WTC11 (cell line): Measurements from ENCODE around the gene SH3PXD2A. TPM values are rescaled to one million over a fixed set of nuclear protein-coding genes. Genes with fewer than 3 reads are reported as not detected.

ENCODE experiments used
- ATAC-seq: fragments of 200-7000 bp; cut with Tn5 transposase; 2 replicates; pipeline ENCODE4 v1.10.0; 2021; ENCODE audit warnings: mild to moderate bottlenecking, moderate library complexity
- CTCF ChIA-PET: fragments of 300-600 bp; sonication (Branson Sonifier 250); formaldehyde crosslinking; loops from one replicate; lab custom pipeline; 2021; ENCODE audit warnings: antibody characterized with exemption; lab: Charles Lee
- POLR2A ChIA-PET: fragments of 350-600 bp; sonication (Branson Sonifier 250); formaldehyde crosslinking; loops from one replicate; lab custom pipeline; 2021; ENCODE audit warnings: antibody characterized with exemption; lab: Charles Lee
- DNase-seq: peaks from one replicate; pipeline ENCODE4 v3.0.0; 2021; ENCODE audit warnings: low spot score
- H3K27ac Mint-ChIP-seq: 2 replicates; pipeline ENCODE4 v1.8.0; 2021; ENCODE audit warnings: mixed read lengths
- H3K27me3 Mint-ChIP-seq: 2 replicates; pipeline ENCODE4 v1.8.0; 2021; ENCODE audit warnings: low read depth, mild to moderate bottlenecking, moderate library complexity, mixed read lengths
- H3K36me3 Mint-ChIP-seq: 2 replicates; pipeline ENCODE4 v1.8.0; 2021; ENCODE audit warnings: mixed read lengths
- H3K4me1 Mint-ChIP-seq: 2 replicates; pipeline ENCODE4 v1.8.0; 2022; ENCODE audit warnings: mixed read lengths
- H3K4me3 Mint-ChIP-seq: 2 replicates; pipeline ENCODE4 v1.8.0; 2021; ENCODE audit warnings: mild to moderate bottlenecking, moderate library complexity, mixed read lengths
- H3K9me3 Mint-ChIP-seq: 2 replicates; pipeline ENCODE4 v1.8.0; 2021; ENCODE audit warnings: mixed read lengths
- ARID4B ChIP-seq: sonication (generic); formaldehyde crosslinking; IDR thresholded peaks from 2 replicates; pipeline ENCODE4 v1.8.0; 2023; ENCODE audit warnings: missing genetic modification reagents, mild to moderate bottlenecking, borderline replicate concordance
- CREM ChIP-seq: sonication (generic); formaldehyde crosslinking; IDR thresholded peaks from 2 replicates; pipeline ENCODE4 v1.8.1; 2022; ENCODE audit warnings: mild to moderate bottlenecking, missing genetic modification reagents, moderate library complexity
- EMX1 ChIP-seq: fragments of 250-450 bp; sonication (Bioruptor Pico); IDR thresholded peaks from 2 replicates; pipeline ENCODE4 v1.8.0; 2021; ENCODE audit warnings: mild to moderate bottlenecking
- ESRRA ChIP-seq: sonication (generic); formaldehyde crosslinking; IDR thresholded peaks from 2 replicates; pipeline ENCODE4 v1.8.1; 2022; ENCODE audit warnings: mild to moderate bottlenecking, missing genetic modification reagents, borderline replicate concordance
- FOXK1 ChIP-seq: sonication (generic); formaldehyde crosslinking; IDR thresholded peaks from 2 replicates; pipeline ENCODE4 v1.8.0; 2022; ENCODE audit warnings: mild to moderate bottlenecking, moderate library complexity, missing genetic modification reagents
- GRHL2 ChIP-seq: fragments of 250-450 bp; sonication (Bioruptor Pico); IDR thresholded peaks from 2 replicates; pipeline ENCODE4 v1.8.0; 2022; ENCODE audit warnings: mild to moderate bottlenecking, moderate library complexity; ENCODE audit not compliant: insufficient replicate concordance, severe bottlenecking
- HMGXB4 ChIP-seq: sonication (generic); formaldehyde crosslinking; IDR thresholded peaks from 2 replicates; pipeline ENCODE4 v1.8.1; 2023; ENCODE audit warnings: mild to moderate bottlenecking, moderate library complexity, missing genetic modification reagents
- MAX ChIP-seq: sonication (generic); formaldehyde crosslinking; IDR thresholded peaks from 2 replicates; pipeline ENCODE4 v1.8.0; 2022; ENCODE audit warnings: mild to moderate bottlenecking, missing genetic modification reagents
- MYBL2 ChIP-seq: sonication (generic); formaldehyde crosslinking; IDR thresholded peaks from 2 replicates; pipeline ENCODE4 v1.8.1; 2023; ENCODE audit warnings: mild to moderate bottlenecking, moderate library complexity, missing genetic modification reagents
- NFYB ChIP-seq: sonication (generic); formaldehyde crosslinking; conservative IDR thresholded peaks from 2 replicates; pipeline ENCODE4 v1.8.0; 2022; ENCODE audit warnings: low read depth, missing genetic modification reagents
- NR1H2 ChIP-seq: sonication (generic); formaldehyde crosslinking; IDR thresholded peaks from 2 replicates; pipeline ENCODE4 v1.9.0; 2021; ENCODE audit warnings: mild to moderate bottlenecking, moderate library complexity, missing genetic modification reagents
- PRDM15 ChIP-seq: sonication (generic); formaldehyde crosslinking; IDR thresholded peaks from 2 replicates; pipeline ENCODE4 v1.8.0; 2022; ENCODE audit warnings: missing genetic modification reagents
- SP1 ChIP-seq: sonication (generic); formaldehyde crosslinking; conservative IDR thresholded peaks from 2 replicates; pipeline ENCODE4 v1.8.1; 2022; ENCODE audit warnings: missing genetic modification reagents
- ZBTB21 ChIP-seq: sonication (generic); formaldehyde crosslinking; IDR thresholded peaks from 2 replicates; pipeline ENCODE4 v1.8.1; 2023; ENCODE audit warnings: mild to moderate bottlenecking, missing genetic modification reagents, borderline replicate concordance
- ZBTB43 ChIP-seq: sonication (generic); formaldehyde crosslinking; IDR thresholded peaks from 2 replicates; pipeline ENCODE4 v1.8.1; 2023; ENCODE audit warnings: mild to moderate bottlenecking, missing genetic modification reagents
- ZNF317 ChIP-seq: sonication (generic); formaldehyde crosslinking; IDR thresholded peaks from 2 replicates; pipeline ENCODE4 v1.8.1; 2023; ENCODE audit warnings: low read depth, mild to moderate bottlenecking, moderate library complexity, missing genetic modification reagents, borderline replicate concordance
- ZNF396 ChIP-seq: fragments of 250-450 bp; sonication (Bioruptor Pico); IDR thresholded peaks from 2 replicates; pipeline ENCODE4 v1.8.0; 2021; ENCODE audit warnings: mild to moderate bottlenecking, moderate library complexity, borderline replicate concordance
- ZSCAN18 ChIP-seq: fragments of 250-450 bp; sonication (Bioruptor Pico); IDR thresholded peaks from 2 replicates; pipeline ENCODE4 v2.1.2; 2022; ENCODE audit warnings: mild to moderate bottlenecking, moderate library complexity
- total RNA-seq: library from RNA; stranded (reverse); gene quantifications from 3 replicates; pipeline ENCODE4 v1.2.3, GENCODE V29; 2021
- TF ChIP-seq, protein P1 (sequence below): fragments of 250-450 bp; sonication (Bioruptor Pico); IDR thresholded peaks from 2 replicates; pipeline ENCODE4 v1.9.0; 2021; ENCODE audit warnings: moderate library complexity, mild to moderate bottlenecking, inconsistent platforms, borderline replicate concordance
- TF ChIP-seq, protein P2 (sequence below): sonication (generic); formaldehyde crosslinking; IDR thresholded peaks from 2 replicates; pipeline ENCODE4 v1.8.0; 2022; ENCODE audit warnings: mild to moderate bottlenecking, missing genetic modification reagents
- TF ChIP-seq, protein P3 (sequence below): sonication (generic); formaldehyde crosslinking; IDR thresholded peaks from 2 replicates; pipeline ENCODE4 v1.8.0; 2023; ENCODE audit warnings: missing genetic modification reagents

The SH3PXD2A gene
- total RNA-seq, 1 experiment from 2014 or later: 15.7 TPM

- ChIA-PET CTCF (interaction anchor here (1.5 kb wide), 1 partner anchor 12 kb away, joined by 4 read pairs; no protein-coding TSS in a partner anchor), POLR2A (no interaction called here)
- Mint-ChIP-seq H3K9me3 (no peaks in the 10 kb centered on the region), H3K4me1 (peaks cover 6% of the 10 kb centered on the region), H3K4me3 (no peak overlapping the region), H3K27ac (no peak overlapping the region), H3K27me3 (no peaks in the 10 kb centered on the region), H3K36me3 (peaks cover 5% of the 10 kb centered on the region; the same call in 1 of the 2 replicates)
- no peak for TF ChIP-seq ZNF396 (CRISPR knock-in tag)
- TF ChIP-seq PRDM15: no peak
- no peak for TF ChIP-seq NFYB (CRISPR knock-in tag)
- TF ChIP-seq MAX (CRISPR knock-in tag): no peak
- TF ChIP-seq EMX1 (CRISPR knock-in tag): no peak
- no peak for TF ChIP-seq ESRRA (CRISPR knock-in tag)
- no peak for TF ChIP-seq HMGXB4
- TF ChIP-seq, protein P1, sequence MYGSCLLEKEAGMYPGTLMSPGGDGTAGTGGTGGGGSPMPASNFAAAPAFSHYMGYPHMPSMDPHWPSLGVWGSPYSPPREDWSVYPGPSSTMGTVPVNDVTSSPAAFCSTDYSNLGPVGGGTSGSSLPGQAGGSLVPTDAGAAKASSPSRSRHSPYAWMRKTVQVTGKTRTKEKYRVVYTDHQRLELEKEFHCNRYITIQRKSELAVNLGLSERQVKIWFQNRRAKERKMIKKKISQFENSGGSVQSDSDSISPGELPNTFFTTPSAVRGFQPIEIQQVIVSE (CRISPR knock-in tag): no peak
- no peak for TF ChIP-seq GRHL2
- no peak for TF ChIP-seq NR1H2 (CRISPR knock-in tag)
- TF ChIP-seq ZNF317: no peak
- TF ChIP-seq, protein P2, sequence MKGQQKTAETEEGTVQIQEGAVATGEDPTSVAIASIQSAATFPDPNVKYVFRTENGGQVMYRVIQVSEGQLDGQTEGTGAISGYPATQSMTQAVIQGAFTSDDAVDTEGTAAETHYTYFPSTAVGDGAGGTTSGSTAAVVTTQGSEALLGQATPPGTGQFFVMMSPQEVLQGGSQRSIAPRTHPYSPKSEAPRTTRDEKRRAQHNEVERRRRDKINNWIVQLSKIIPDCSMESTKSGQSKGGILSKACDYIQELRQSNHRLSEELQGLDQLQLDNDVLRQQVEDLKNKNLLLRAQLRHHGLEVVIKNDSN (CRISPR knock-in tag): no peak
- TF ChIP-seq ZBTB21 (CRISPR knock-in tag): no peak
- no peak for TF ChIP-seq ZBTB43
- TF ChIP-seq SP1: no peak
- no peak for TF ChIP-seq FOXK1
- no peak for TF ChIP-seq MYBL2 (CRISPR knock-in tag)
- TF ChIP-seq CREM: no peak
- no peak for DNase-seq
- no peak for ATAC-seq
These were observed 20.8 kb upstream of the SH3PXD2A start for GRCh38 chr10:103876155-103876554.

- CTCF ChIA-PET: interaction anchor here (1.1 to 2.3 kb wide), 6 partner anchors 13 to 189 kb away, joined by 3 to 8 read pairs (median 3); no protein-coding TSS in a partner anchor
- H3K27me3 Mint-ChIP-seq: no peaks in the 10 kb centered on the region
- peaks cover 5% of the 10 kb centered on the region; the same call in 1 of the 2 replicates for H3K36me3 Mint-ChIP-seq
- TF ChIP-seq ARID4B (CRISPR knock-in tag) (no peak), ZSCAN18 (CRISPR knock-in tag) (no peak)
- TF ChIP-seq, protein P3, sequence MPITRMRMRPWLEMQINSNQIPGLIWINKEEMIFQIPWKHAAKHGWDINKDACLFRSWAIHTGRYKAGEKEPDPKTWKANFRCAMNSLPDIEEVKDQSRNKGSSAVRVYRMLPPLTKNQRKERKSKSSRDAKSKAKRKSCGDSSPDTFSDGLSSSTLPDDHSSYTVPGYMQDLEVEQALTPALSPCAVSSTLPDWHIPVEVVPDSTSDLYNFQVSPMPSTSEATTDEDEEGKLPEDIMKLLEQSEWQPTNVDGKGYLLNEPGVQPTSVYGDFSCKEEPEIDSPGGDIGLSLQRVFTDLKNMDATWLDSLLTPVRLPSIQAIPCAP (CRISPR knock-in tag): no peak
These were observed 19.4 kb upstream of the SH3PXD2A start for GRCh38 chr10:103874730-103875129.

More at GRCh38 chr10:103874730-103875129, 19.4 kb upstream of the SH3PXD2A start:
- no peak overlapping the region for H3K27ac Mint-ChIP-seq
- peaks cover 18% of the 10 kb centered on the region for H3K4me1 Mint-ChIP-seq
- DNase-seq (no peak), ATAC-seq (no peak)
- H3K4me3 Mint-ChIP-seq: no peak overlapping the region
- no peaks in the 10 kb centered on the region for H3K9me3 Mint-ChIP-seq
- POLR2A ChIA-PET: no interaction called here
